GM18519 (cell line): Measurements from ENCODE around the gene BRAT1.
"Not testable (repeated sequence)": the region's sequence is repeated elsewhere in the genome, so short reads cannot be mapped to it uniquely, and the experiment has no call there.

ENCODE experiments used
- ATAC-seq: cut with Tn5 transposase; IDR thresholded peaks from one replicate; pipeline ENCODE4 v1.9.1; 2021; ENCODE audit warnings: mild to moderate bottlenecking, moderate library complexity; ENCODE audit not compliant: unreplicated experiment, low FRiP score

BRAT1 gene

GRCh38 chr7:2566890-2567678, 11.8 kb upstream of the BRAT1 start:
- peak; percentile 74 for ATAC-seq

- no peak for ATAC-seq
Observed at GRCh38 chr7:2566348-2566889, 11.1 kb upstream of the BRAT1 start.

- ATAC-seq = no peak
Observed at GRCh38 chr7:2564970-2565540, 9.7 kb upstream of the BRAT1 start.

- ATAC-seq = not testable (repeated sequence)
Observed at GRCh38 chr7:2563955-2564354, 8.6 kb upstream of the BRAT1 start.

- peak; percentile 15 for ATAC-seq
Observed at GRCh38 chr7:2559283-2559950, 4.1 kb upstream of the BRAT1 start.

- peak; percentile 54 for ATAC-seq
Observed at GRCh38 chr7:2558629-2559282, 3.4 kb upstream of the BRAT1 start, which contains the start of gene IQCE. Gene IQCE, plus strand, starts transcription at chr7:2558979. Its CDS starts 203 bp downstream, at chr7:2559182.

- ATAC-seq = no peak
Observed at GRCh38 chr7:2554661-2555111, 638 bp downstream of the BRAT1 start.

GRCh38 chr7:2553831-2554581, 1.3 kb downstream of the BRAT1 start:
- no peak for ATAC-seq

- ATAC-seq = no peak
Observed at GRCh38 chr7:2553108-2553507, 2.2 kb downstream of the BRAT1 start.

- ATAC-seq = no peak
Observed at GRCh38 chr7:2551418-2551817, 3.9 kb downstream of the BRAT1 start.

GRCh38 chr7:2546776-2547586, 8.3 kb downstream of the BRAT1 start:
- ATAC-seq = no peak

- ATAC-seq = no peak
Observed at GRCh38 chr7:2545746-2546425, 9.4 kb downstream of the BRAT1 start.

GRCh38 chr7:2544541-2545188, 10.7 kb downstream of the BRAT1 start:
- ATAC-seq = no peak

GRCh38 chr7:2542916-2543871, 12.1 kb downstream of the BRAT1 start:
- no peak for ATAC-seq

- ATAC-seq = no peak
Observed at GRCh38 chr7:2542011-2542915, 13.1 kb downstream of the BRAT1 start.
